NT2/D1 (cell line): ENCODE data around the gene TTLL5.
"Not testable (repeated sequence)": the region's sequence is repeated elsewhere in the genome, so short reads cannot be mapped to it uniquely, and the experiment has no call there.

Experiments
- DNase-seq: peaks from one replicate; pipeline ENCODE4 v3.0.0-alpha.2; 2011; ENCODE audit warnings: low read depth, low spot score
- H3K27me3 ChIP-seq: 2 replicates; pipeline ENCODE4 v1.6.0; 2011; ENCODE audit warnings: mild to moderate bottlenecking; ENCODE audit not compliant: insufficient read length, insufficient read depth
- H3K36me3 ChIP-seq: 2 replicates; pipeline ENCODE4 v1.6.1; 2011; ENCODE audit warnings: mild to moderate bottlenecking, low read length, mixed read lengths; ENCODE audit not compliant: insufficient read depth, insufficient read length
- H3K4me1 ChIP-seq: 2 replicates; pipeline ENCODE4 v1.5.1; 2011; ENCODE audit not compliant: insufficient read depth, insufficient read length
- H3K4me3 ChIP-seq: 2 replicates; pipeline ENCODE4 v1.5.1; 2011; ENCODE audit warnings: low read depth; ENCODE audit not compliant: insufficient read length
- H3K9ac ChIP-seq: 2 replicates; pipeline ENCODE4 v1.6.0; 2011; ENCODE audit warnings: low read depth; ENCODE audit not compliant: insufficient read length
- H3K9me3 ChIP-seq: 2 replicates; pipeline ENCODE4 v1.5.1; 2011; ENCODE audit warnings: mild to moderate bottlenecking, low read length; ENCODE audit not compliant: insufficient read depth
- SUZ12 ChIP-seq: IDR thresholded peaks from 2 replicates; pipeline ENCODE4 v1.6.1; 2011; ENCODE audit not compliant: insufficient read length, insufficient read depth; ENCODE audit errors: extremely low read depth
- YY1 ChIP-seq: IDR thresholded peaks from 2 replicates; pipeline ENCODE4 v1.6.1; 2011; ENCODE audit not compliant: insufficient read length, insufficient read depth
- ZNF274 ChIP-seq: IDR thresholded peaks from 2 replicates; pipeline ENCODE4 v1.6.1; 2011; ENCODE audit warnings: mild to moderate bottlenecking, low read depth, low read length

Gene TTLL5

GRCh38 chr14:75835156-75835725 is 174.2 kb downstream of the TTLL5 start:
- Histone ChIP-seq H3K36me3 (peaks cover 3% of the 10 kb centered on the region), H3K27me3 (no peaks in the 10 kb centered on the region), H3K4me1 (peaks cover 4% of the 10 kb centered on the region), H3K4me3 (no peak overlapping the region), H3K9me3 (no peaks in the 10 kb centered on the region), H3K9ac (no peak overlapping the region)
- TF ChIP-seq YY1 (no peak), ZNF274 (no peak), SUZ12 (no peak)
- no peak for DNase-seq

- no peak overlapping the region for H3K4me3 ChIP-seq
- no peak for DNase-seq
- H3K27me3 ChIP-seq = no peaks in the 10 kb centered on the region
- no peaks in the 10 kb centered on the region for H3K9me3 ChIP-seq
- H3K9ac ChIP-seq = no peak overlapping the region
- H3K4me1 ChIP-seq = peaks cover 4% of the 10 kb centered on the region
- no peak for TF ChIP-seq SUZ12
- no peak for TF ChIP-seq ZNF274
- TF ChIP-seq YY1 = no peak
- H3K36me3 ChIP-seq = peaks cover 3% of the 10 kb centered on the region
Observed at GRCh38 chr14:75835737-75836136, 174.7 kb downstream of the TTLL5 start.

GRCh38 chr14:75837151-75837787 is 176.2 kb downstream of the TTLL5 start:
- Histone ChIP-seq H3K4me1 (no peaks in the 10 kb centered on the region), H3K9ac (no peak overlapping the region), H3K4me3 (no peak overlapping the region), H3K27me3 (no peaks in the 10 kb centered on the region), H3K9me3 (no peaks in the 10 kb centered on the region), H3K36me3 (peaks cover 3% of the 10 kb centered on the region)
- TF ChIP-seq ZNF274 (no peak), YY1 (no peak), SUZ12 (no peak)
- DNase-seq = no peak

GRCh38 chr14:75840911-75841310 is 179.9 kb downstream of the TTLL5 start:
- H3K27me3 ChIP-seq = no peaks in the 10 kb centered on the region
- TF ChIP-seq SUZ12 = no peak
- no peak for TF ChIP-seq ZNF274
- TF ChIP-seq YY1 = no peak
- H3K4me3 ChIP-seq = no peak overlapping the region
- H3K9me3 ChIP-seq = no peaks in the 10 kb centered on the region
- peaks cover 3% of the 10 kb centered on the region for H3K36me3 ChIP-seq
- H3K4me1 ChIP-seq = no peaks in the 10 kb centered on the region
- no peak overlapping the region for H3K9ac ChIP-seq
- DNase-seq = no peak

GRCh38 chr14:75842551-75842950 is 181.5 kb downstream of the TTLL5 start:
- TF ChIP-seq YY1 (no peak), ZNF274 (no peak), SUZ12 (no peak)
- Histone ChIP-seq H3K4me3 (no peak overlapping the region), H3K27me3 (no peaks in the 10 kb centered on the region)

GRCh38 chr14:75844486-75844885 is 183.4 kb downstream of the TTLL5 start:
- Histone ChIP-seq H3K4me1 (no peaks in the 10 kb centered on the region), H3K27me3 (no peaks in the 10 kb centered on the region), H3K9ac (no peak overlapping the region), H3K36me3 (no peaks in the 10 kb centered on the region), H3K9me3 (no peaks in the 10 kb centered on the region), H3K4me3 (no peak overlapping the region)
- DNase-seq = no peak
- no peak for TF ChIP-seq YY1
- no peak for TF ChIP-seq ZNF274
- TF ChIP-seq SUZ12 = no peak

More at GRCh38 chr14:75842551-75842950, 181.5 kb downstream of the TTLL5 start:
- H3K4me1 ChIP-seq = no peaks in the 10 kb centered on the region
- H3K9me3 ChIP-seq = no peaks in the 10 kb centered on the region
- H3K36me3 ChIP-seq = no peaks in the 10 kb centered on the region
- DNase-seq = no peak
- H3K9ac ChIP-seq = no peak overlapping the region

GRCh38 chr14:75845136-75845804 is 184.2 kb downstream of the TTLL5 start:
- no peaks in the 10 kb centered on the region for H3K9me3 ChIP-seq
- no peaks in the 10 kb centered on the region for H3K27me3 ChIP-seq
- no peak for DNase-seq
- TF ChIP-seq YY1 (no peak), SUZ12 (no peak), ZNF274 (no peak)
- no peaks in the 10 kb centered on the region for H3K36me3 ChIP-seq
- H3K9ac ChIP-seq = no peak overlapping the region
- no peak overlapping the region for H3K4me3 ChIP-seq
- no peaks in the 10 kb centered on the region for H3K4me1 ChIP-seq

GRCh38 chr14:75846694-75847093 is 185.6 kb downstream of the TTLL5 start:
- not testable (repeated sequence) for H3K4me1 ChIP-seq, H3K9ac ChIP-seq, DNase-seq, H3K27me3 ChIP-seq, H3K36me3 ChIP-seq, H3K9me3 ChIP-seq, H3K4me3 ChIP-seq
